HG03575 (cell line): ENCODE measurements around the gene TMX2.
"Not testable (repeated sequence)": the region's sequence is repeated elsewhere in the genome, so short reads cannot be mapped to it uniquely, and the experiment has no call there.

Source experiments
- ATAC-seq: cut with Tn5 transposase; IDR thresholded peaks from one replicate; pipeline ENCODE4 v1.9.1; 2021; ENCODE audit not compliant: unreplicated experiment, insufficient number of reproducible peaks, low FRiP score; ENCODE audit errors: extremely low read depth

The TMX2 gene

DNA sequence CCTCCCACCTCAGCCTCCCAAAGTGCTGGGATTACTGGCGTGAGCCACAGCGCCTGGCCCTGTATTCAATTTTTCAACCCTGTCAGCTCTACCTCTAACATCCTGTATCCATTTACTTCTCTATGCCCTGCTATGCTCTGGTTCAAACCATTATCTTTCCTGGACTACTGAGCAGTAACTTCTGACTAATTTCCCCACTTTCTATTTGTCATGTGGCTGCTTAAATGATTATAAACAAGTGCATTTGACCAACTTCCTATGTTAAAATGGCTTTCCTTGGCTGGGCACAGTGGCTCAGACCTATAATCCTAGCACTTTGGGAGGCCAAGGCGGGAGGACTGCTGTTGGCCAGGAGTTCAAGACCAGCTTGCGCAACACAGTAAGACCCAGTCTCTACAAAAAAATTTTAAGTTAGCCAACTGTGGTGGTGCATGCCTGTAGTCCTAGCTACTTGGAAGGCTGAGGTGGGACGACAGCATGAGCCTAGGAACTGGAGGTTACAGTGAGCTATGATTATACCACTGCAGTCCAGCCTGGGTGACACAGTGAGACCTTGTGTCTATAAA, 2.5 kb upstream of the TMX2 start:
- no peak for ATAC-seq

GRCh38 chr11:57711414-57712255, 758 bp upstream of the TMX2 start, which contains the start of gene MED19:
TSS of gene MED19 (minus strand) at chr11:57712215. CDS start at chr11:57712179, 36 bp downstream.
- peak; percentile 23 for ATAC-seq

GRCh38 chr11:57713835-57714234, 1.4 kb downstream of the TMX2 start:
- ATAC-seq, result no peak

DNA sequence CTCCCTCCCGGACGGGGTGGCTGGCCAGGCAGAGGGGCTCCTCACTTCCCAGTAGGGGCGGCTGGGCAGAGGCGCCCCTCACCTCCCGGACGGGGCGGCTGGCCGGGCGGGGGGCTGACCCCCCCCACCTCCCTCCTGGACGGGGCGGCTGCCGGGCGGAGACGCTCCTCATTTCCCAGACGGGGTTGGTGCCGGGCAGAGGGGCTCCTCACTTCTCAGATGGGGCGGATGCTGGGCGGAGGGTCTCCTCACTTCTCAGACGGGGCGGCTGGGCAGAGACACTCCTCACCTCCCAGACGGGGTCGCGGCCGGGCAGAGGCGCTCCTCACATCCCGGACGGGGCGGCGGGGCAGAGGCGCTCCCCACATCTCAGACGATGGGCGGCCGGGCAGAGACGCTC, 4.3 kb downstream of the TMX2 start:
- not testable (repeated sequence) for ATAC-seq

GRCh38 chr11:57727185-57727584, 14.8 kb downstream of the TMX2 start:
- no peak for ATAC-seq

- no peak for ATAC-seq
Measured at GRCh38 chr11:57728829-57729228, 16.4 kb downstream of the TMX2 start.

- no peak for ATAC-seq
Measured at GRCh38 chr11:57729479-57729878, 17.1 kb downstream of the TMX2 start.

DNA sequence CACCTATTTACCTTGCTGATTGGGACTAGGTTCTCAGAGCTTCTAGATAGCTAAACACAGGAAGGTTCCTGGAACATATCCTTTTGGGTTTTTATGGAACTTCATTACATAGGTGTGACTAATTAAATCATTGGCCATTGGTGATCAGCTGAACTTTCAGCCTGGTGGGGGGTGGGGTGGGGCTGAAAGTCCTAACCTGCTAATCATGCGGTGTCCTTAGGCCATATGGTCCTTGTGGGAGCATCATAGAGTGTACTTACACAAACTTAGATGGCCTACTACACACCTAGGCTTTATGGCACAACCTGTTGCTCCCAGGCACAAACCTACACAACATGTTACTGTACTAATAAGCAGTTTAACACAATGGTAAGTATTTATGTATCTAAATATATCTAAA, 20.3 kb downstream of the TMX2 start:
- no peak for ATAC-seq

DNA sequence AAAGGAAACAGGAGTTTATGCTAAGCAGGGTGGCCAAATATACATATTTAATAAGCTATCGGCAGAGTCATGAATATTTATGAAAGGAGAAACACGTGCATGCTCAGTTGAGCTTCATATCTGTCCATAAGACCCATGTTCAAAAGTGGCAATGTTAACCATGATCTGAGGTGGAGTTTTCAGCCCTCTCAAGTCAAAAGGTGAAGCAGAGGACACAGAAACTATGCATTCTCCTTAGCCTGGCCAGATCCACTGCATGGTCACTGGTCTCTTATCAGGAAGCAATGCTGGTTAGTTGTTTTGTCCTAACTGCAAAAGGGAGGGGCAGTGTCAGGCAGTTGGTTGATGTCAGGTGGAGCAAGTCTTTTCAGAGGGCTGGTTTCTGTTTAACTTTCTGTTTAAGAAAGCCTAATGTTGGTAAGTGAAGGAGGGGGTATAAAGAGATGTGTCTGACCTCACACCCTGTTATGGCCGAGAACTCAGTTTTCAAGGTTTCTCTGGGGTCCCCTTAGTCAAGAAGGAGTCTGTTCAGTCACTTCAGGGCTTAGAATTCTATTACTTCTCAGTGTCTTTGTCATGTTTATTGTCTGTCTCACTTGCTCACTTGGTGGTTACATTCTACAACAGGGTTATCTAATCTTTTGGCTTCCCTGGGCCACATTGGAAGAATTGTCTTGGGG, 23.4 kb downstream of the TMX2 start:
- no peak for ATAC-seq

DNA sequence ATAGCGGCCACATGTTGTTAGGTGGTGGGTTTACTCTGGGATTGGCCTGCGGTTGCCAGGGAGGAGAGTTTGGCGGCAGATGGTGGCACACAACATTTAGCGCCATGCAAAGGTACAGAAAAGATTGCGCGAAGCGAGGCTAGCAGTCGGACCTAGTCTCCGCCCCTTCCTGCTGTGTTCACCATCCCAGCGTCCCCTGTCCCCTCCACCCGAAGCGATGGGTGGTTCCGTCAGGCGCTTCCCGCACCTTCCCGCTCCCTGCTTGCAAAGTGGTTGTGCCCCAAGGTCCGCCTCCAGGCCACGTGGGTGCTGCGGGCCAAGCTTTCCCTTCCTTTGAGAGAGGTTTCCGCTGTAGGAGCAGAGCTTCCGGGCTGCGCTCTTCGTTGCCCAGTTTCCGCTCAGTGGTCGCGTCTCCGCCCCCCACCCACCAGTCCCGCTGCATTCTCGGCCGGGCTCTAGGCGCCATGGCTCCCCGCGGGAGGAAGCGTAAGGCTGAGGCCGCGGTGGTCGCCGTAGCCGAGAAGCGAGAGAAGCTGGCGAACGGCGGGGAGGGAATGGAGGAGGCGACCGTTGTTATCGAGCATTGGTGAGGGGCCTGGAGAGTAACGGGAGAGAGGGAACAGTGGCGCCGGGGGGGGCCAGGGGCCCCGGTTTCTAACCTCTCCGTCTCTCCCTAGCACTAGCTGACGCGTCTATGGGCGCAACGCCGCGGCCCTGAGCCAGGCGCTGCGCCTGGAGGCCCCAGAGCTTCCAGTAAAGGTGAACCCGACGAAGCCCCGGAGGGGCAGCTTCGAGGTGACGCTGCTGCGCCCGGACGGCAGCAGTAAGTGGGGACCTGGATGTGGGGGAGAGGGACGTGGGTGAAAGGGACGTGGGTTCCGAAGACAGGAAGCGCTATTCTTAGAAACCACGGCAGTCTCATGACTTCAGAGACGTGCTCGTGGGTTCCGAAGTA, 29.0 kb downstream of the TMX2 start, which contains the start of gene SELENOH:
Gene SELENOH (plus strand): TSS at position 360 of the 955 bp plus-strand sequence. CDS start 105 bp downstream, at position 465.
- ATAC-seq, result peak; percentile 73

- ATAC-seq, result no peak
Measured at GRCh38 chr11:57742087-57742452, 29.7 kb downstream of the TMX2 start.

DNA sequence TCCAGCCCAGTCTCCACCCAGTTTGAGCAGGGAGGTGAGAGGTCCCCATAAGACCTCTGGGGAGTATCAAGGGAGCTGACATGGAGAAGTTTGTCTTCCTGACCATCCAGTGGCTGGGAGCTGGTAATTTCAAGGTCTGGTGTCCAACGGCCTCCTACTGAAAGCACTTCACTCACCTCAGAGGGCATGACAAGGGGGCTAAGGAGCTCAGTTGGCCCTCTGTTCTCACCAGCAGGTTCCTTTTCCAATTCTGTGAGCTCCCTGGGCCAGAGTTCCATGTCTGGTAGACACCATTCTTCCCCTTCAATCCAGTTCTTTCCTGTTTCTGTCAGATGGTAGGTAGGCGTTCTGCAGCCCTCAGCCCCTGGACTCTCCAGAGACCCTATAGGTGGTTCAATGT, 32.0 kb downstream of the TMX2 start:
- no peak for ATAC-seq

DNA sequence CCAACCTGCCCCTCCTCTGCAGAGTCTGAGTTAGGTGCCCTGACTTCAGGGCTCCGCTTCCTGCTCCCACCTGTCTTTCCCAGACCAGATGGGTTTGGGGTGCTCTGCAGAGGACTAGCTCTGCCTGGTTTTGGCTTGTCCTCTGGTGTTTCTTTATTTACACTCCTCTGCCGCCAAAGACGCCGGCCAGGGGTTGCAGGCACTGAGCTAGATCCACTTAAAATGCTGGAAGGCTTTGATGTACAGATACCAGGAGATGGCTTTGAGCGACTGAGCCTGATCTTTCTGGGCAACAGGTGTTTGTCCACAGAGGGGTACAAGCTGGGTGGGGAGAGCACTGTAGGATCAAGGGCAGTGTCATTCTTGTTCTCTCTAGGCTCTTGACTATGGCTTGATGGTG, 32.8 kb downstream of the TMX2 start:
- no peak for ATAC-seq

DNA sequence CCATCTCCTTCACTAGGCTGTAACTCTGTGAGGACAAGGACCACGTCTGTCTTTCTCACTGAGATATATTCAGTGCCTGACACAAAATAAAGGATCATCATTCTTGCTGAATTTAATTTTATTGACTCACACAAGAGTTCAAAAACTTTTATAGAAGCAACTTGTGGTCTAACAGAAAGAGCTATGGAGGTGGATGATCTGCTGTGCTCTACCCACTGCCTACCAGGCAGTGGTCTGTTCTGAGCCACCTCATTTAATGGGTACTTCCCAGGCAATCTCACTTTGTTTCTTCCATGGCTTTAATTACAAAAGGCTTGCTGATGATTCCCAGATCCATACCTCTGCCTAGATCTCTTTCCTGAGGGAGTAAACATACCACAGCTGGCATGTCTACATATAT, 34.5 kb downstream of the TMX2 start:
- ATAC-seq, result no peak

DNA sequence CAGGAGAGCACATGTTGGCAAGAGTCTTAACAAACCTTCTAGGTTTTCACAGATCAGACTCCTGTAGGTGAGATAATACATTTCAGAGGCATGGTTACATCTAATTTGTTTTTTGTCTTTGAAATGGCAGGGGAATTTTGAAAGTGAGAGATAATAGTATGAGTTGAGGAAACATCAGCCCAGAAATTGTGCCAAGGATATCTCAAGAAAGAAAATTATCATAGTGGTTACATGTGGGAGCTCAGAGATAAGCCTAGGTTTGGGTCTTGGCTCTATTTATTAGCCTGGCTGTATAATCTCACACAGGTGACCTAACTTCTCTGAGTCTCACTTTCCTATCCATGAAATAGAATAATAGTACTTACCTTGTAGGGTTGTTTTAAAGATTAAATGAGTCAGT, 38.8 kb downstream of the TMX2 start:
- no peak for ATAC-seq

DNA sequence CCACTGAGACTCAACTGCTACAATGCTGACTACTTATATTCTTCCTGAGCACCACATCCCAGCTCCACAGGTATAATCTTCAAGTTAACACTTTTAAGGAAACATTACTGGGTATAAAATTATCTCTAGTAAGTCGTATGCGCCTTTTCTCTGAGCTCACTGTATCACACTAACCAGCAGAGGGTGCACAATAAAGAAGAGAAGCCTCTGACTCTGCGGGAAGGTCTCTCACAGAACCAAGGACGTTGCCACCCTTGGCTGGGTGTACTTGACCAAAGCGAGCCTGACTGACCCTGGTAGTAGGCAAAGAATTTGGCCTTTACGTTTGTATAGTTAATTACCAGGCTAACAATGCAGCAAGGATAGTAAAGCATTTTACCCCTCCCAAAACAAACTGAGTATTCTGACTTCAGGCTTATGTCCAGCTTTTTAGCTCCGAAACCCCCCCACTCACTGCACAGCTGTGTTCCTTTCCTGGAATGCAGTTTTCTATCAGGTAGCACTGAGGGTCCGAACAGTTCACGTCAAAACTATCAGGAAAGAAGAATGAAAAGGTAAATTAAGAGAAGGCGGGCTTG, 39.4 kb downstream of the TMX2 start, which contains the start of gene BTBD18:
Gene BTBD18 (minus strand): TSS at position 144 of the 578 bp plus-strand sequence. CDS start 631 bp downstream, outside the sequence.
- no peak for ATAC-seq

- ATAC-seq, result no peak
Measured at GRCh38 chr11:57752954-57753353, 40.6 kb downstream of the TMX2 start.

DNA sequence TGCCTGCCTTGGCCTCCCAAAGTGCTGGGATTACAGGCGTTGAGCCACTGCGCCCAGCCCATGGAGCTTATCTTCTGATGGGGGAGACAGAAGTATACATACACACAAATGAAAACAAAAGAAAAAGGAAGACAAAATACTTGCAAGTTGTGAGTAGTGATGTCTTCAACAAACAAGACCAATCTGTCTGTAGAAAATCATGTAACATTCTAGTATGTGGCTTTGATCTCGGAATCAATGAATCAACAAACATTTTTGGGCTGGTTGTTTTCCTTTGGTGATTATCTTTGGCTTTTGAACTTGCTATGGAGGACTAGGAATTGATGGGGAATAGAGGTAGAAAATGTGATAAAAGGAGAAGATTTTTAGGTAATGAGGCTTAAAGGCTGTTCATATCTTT, 45.8 kb downstream of the TMX2 start:
- no peak for ATAC-seq
